HepG2 (cell line): Measurements from ENCODE around the gene MYO19. TPM values are rescaled to one million over a fixed set of nuclear protein-coding genes. Genes with fewer than 3 reads are reported as not detected.

Experiments
- ARNT2 ChIP-seq: sonication (generic); formaldehyde crosslinking; IDR thresholded peaks from 2 replicates; pipeline ENCODE4 v1.8.0; 2022; ENCODE audit warnings: mild to moderate bottlenecking, low read depth, missing genetic modification reagents, moderate library complexity
- BCL6 ChIP-seq: IDR thresholded peaks from 2 replicates; pipeline ENCODE4 v1.6.1; 2016; ENCODE audit warnings: missing genetic modification reagents, missing compliant biosample characterization
- GPN1 ChIP-seq: sonication (generic); formaldehyde crosslinking; IDR thresholded peaks from 2 replicates; pipeline ENCODE4 v1.5.1; 2020; ENCODE audit warnings: missing genetic modification reagents, borderline replicate concordance
- HHEX ChIP-seq: IDR thresholded peaks from 2 replicates; pipeline ENCODE4 v1.6.1; 2016; ENCODE audit warnings: control low read depth
- HNRNPK ChIP-seq: fragments of 200-400 bp; formaldehyde crosslinking; IDR thresholded peaks from 2 replicates; pipeline ENCODE4 v1.6.1; 2018; ENCODE audit warnings: low read length, low read depth, moderate library complexity, mild to moderate bottlenecking; ENCODE audit not compliant: poor library complexity, severe bottlenecking
- HNRNPL ChIP-seq: fragments of 200-400 bp; formaldehyde crosslinking; IDR thresholded peaks from 2 replicates; pipeline ENCODE4 v1.6.1; 2017; ENCODE audit warnings: mild to moderate bottlenecking, low read depth, low read length
- NFE2 ChIP-seq: sonication (generic); formaldehyde crosslinking; IDR thresholded peaks from 2 replicates; pipeline ENCODE4 v1.4.0; 2020; ENCODE audit warnings: missing genetic modification reagents
- PHF5A ChIP-seq: IDR thresholded peaks from one replicate; pipeline ENCODE4 v1.6.1; 2018; ENCODE audit warnings: low read depth, missing genetic modification reagents; ENCODE audit not compliant: unreplicated experiment
- RAD21 ChIP-seq: fragments of 450-650 bp; formaldehyde crosslinking; IDR thresholded peaks from 2 replicates; pipeline ENCODE4 v1.5.0; 2020; ENCODE audit warnings: mild to moderate bottlenecking
- SMARCC2 ChIP-seq: fragments of 450-650 bp; IDR thresholded peaks from 2 replicates; pipeline ENCODE4 v1.6.1; 2017; ENCODE audit warnings: antibody characterized with exemption, mild to moderate bottlenecking
- SMARCE1 ChIP-seq: fragments of 450-650 bp; IDR thresholded peaks from 2 replicates; pipeline ENCODE4 v1.6.1; 2017; ENCODE audit warnings: borderline replicate concordance
- TCF7L2 ChIP-seq: IDR thresholded peaks from 2 replicates; pipeline ENCODE4 v1.6.1; 2011; ENCODE audit warnings: mild to moderate bottlenecking, low read depth, low read length, moderate library complexity
- ZBTB21 ChIP-seq: sonication (generic); formaldehyde crosslinking; IDR thresholded peaks from 2 replicates; pipeline ENCODE4 v1.4.0; 2020; ENCODE audit warnings: missing genetic modification reagents
- ZNF24 ChIP-seq: fragments of 450-650 bp; IDR thresholded peaks from 2 replicates; pipeline ENCODE4 v1.6.1; 2017; ENCODE audit warnings: antibody characterized with exemption, mild to moderate bottlenecking
- ZNF30 ChIP-seq: sonication (generic); formaldehyde crosslinking; IDR thresholded peaks from 2 replicates; pipeline ENCODE4 v1.5.0; 2020; ENCODE audit warnings: mild to moderate bottlenecking, missing genetic modification reagents
- polyA plus RNA-seq, 8 experiments: library from polyadenylated mRNA; depleted of rRNA in 3 of 8; stranded (reverse) in 7 of 8; unstranded in 1 of 8; fragments of >200 nt; fragmentation: Illumina TruSeq in 4 of 8; extraction: Trizol in 4 of 8; gene quantifications; 2 replicates each; pipeline versions ENCODE4 v1.2.1 to v1.2.3, GENCODE V29; 2011 to 2016; ENCODE audit warnings: low read depth in 4 of 8, missing spikeins in 1 of 8, mixed read lengths in 1 of 8; ENCODE audit not compliant: insufficient read depth in 1 of 8
- total RNA-seq, 5 experiments: library from RNA; depleted of rRNA; stranded (reverse); fragments of >200 nt; fragmentation: Illumina TruSeq; extraction: Trizol; gene quantifications; 2 replicates each; pipeline ENCODE4 v1.2.3, GENCODE V29; 2016; ENCODE audit warnings: low read depth in 1 of 5
- TF ChIP-seq, protein P1 (sequence below): IDR thresholded peaks from 2 replicates; pipeline ENCODE4 v1.6.1; 2016; ENCODE audit warnings: missing biosample characterization, missing genetic modification reagents, low read depth
- TF ChIP-seq, protein P2 (sequence below): sonication (generic); formaldehyde crosslinking; IDR thresholded peaks from 2 replicates; pipeline ENCODE4 v1.4.0; 2020; ENCODE audit warnings: missing genetic modification reagents
- TF ChIP-seq, protein P3 (sequence below): sonication (generic); formaldehyde crosslinking; IDR thresholded peaks from 2 replicates; pipeline ENCODE4 v1.4.0; 2020; ENCODE audit warnings: missing genetic modification reagents
- TF ChIP-seq, protein P4 (sequence below): sonication (generic); formaldehyde crosslinking; IDR thresholded peaks from 2 replicates; pipeline ENCODE4 v1.4.0; 2020; ENCODE audit warnings: missing genetic modification reagents, mild to moderate bottlenecking, borderline replicate concordance
- TF ChIP-seq, protein P5 (sequence below): sonication (generic); formaldehyde crosslinking; IDR thresholded peaks from 2 replicates; pipeline ENCODE4 v1.5.1; 2020; ENCODE audit warnings: missing genetic modification reagents, mild to moderate bottlenecking, borderline replicate concordance

MYO19 gene
- total and polyA plus RNA-seq, 2 of the 13 experiments (the other 11 are each of a cell fraction or from before 2014, with no cell fraction given), result 75.7 to 82.3 TPM

DNA sequence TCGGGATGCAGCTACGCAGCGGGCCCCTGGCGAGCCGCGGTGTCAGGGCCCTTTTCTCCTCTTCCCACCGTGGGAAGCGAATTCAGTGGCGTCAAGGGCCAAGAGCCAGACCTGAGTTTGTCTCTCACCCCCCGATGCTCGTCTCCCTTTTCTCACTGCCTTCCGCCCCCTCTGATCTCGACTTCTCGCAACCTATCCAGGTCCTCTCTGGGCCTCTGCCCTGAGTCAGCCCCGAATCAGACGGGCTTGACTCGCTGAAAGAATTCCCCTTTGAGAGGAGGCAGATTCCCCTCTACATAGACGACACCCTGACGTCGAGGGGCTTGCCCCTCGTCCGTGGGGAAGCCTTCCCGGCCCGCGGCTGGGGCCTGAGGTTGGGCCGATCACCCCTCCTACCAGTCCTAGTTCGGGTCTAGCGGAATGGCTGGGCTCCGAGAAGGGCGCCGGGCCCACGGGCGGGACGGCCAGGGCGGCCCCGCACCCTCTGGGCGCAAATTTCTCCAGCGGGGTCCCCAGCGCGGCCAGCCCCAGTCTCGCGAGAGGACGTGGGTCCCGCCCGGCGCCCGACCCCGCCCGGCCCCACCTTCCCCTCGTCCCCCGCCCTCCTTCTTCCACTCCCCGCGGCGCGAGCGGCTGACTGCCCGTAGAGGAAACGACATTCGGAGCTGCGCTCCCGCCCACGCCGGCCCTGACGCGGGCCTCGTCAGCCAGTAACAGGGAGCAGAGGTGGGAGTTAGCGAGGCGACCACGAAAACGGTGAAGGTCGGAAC is 9.8 kb upstream of the MYO19 start, which contains the start of gene GGNBP2 (continued):
- TF ChIP-seq, protein P1, sequence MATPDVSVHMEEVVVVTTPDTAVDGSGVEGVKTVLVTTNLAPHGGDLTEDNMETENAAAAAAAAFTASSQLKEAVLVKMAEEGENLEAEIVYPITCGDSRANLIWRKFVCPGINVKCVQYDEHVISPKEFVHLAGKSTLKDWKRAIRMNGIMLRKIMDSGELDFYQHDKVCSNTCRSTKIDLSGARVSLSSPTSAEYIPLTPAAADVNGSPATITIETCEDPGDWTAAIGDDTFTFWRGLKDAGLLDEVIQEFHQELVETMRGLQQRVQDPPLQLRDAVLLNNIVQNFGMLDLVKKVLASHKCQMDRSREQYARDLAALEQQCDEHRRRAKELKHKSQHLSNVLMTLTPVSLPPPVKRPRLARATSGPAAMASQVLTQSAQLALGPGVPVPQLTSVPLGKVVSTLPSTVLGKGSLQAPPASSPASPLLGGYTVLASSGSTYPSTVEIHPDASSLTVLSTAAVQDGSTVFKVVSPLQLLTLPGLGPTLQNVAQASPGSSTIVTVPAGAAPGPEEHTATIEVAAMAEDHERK (CRISPR knock-in tag), result no peak
- TF ChIP-seq ARNT2 (peak; percentile 91), ZBTB21 (CRISPR knock-in tag) (no peak), HHEX (CRISPR knock-in tag) (no peak), HNRNPK (peak; percentile 30), BCL6 (CRISPR knock-in tag) (no peak), HNRNPL (peak; percentile 9; the same call in 1 of the 2 replicates), SMARCC2 (no peak), RAD21 (CRISPR knock-in tag) (peak; percentile 44; the same call in 1 of the 2 replicates), PHF5A (peak; percentile 76), ZNF24 (no peak), NFE2 (CRISPR knock-in tag) (no peak), TCF7L2 (no peak), ZNF30 (CRISPR knock-in tag) (no peak), SMARCE1 (no peak), GPN1 (no peak)
- TF ChIP-seq, protein P2, sequence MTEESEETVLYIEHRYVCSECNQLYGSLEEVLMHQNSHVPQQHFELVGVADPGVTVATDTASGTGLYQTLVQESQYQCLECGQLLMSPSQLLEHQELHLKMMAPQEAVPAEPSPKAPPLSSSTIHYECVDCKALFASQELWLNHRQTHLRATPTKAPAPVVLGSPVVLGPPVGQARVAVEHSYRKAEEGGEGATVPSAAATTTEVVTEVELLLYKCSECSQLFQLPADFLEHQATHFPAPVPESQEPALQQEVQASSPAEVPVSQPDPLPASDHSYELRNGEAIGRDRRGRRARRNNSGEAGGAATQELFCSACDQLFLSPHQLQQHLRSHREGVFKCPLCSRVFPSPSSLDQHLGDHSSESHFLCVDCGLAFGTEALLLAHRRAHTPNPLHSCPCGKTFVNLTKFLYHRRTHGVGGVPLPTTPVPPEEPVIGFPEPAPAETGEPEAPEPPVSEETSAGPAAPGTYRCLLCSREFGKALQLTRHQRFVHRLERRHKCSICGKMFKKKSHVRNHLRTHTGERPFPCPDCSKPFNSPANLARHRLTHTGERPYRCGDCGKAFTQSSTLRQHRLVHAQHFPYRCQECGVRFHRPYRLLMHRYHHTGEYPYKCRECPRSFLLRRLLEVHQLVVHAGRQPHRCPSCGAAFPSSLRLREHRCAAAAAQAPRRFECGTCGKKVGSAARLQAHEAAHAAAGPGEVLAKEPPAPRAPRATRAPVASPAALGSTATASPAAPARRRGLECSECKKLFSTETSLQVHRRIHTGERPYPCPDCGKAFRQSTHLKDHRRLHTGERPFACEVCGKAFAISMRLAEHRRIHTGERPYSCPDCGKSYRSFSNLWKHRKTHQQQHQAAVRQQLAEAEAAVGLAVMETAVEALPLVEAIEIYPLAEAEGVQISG (CRISPR knock-in tag), result peak; percentile 59
- TF ChIP-seq, protein P3, sequence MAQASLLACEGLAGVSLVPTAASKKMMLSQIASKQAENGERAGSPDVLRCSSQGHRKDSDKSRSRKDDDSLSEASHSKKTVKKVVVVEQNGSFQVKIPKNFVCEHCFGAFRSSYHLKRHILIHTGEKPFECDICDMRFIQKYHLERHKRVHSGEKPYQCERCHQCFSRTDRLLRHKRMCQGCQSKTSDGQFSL (CRISPR knock-in tag), result no peak; the same call in 1 of the 2 replicates
- TF ChIP-seq, protein P4, sequence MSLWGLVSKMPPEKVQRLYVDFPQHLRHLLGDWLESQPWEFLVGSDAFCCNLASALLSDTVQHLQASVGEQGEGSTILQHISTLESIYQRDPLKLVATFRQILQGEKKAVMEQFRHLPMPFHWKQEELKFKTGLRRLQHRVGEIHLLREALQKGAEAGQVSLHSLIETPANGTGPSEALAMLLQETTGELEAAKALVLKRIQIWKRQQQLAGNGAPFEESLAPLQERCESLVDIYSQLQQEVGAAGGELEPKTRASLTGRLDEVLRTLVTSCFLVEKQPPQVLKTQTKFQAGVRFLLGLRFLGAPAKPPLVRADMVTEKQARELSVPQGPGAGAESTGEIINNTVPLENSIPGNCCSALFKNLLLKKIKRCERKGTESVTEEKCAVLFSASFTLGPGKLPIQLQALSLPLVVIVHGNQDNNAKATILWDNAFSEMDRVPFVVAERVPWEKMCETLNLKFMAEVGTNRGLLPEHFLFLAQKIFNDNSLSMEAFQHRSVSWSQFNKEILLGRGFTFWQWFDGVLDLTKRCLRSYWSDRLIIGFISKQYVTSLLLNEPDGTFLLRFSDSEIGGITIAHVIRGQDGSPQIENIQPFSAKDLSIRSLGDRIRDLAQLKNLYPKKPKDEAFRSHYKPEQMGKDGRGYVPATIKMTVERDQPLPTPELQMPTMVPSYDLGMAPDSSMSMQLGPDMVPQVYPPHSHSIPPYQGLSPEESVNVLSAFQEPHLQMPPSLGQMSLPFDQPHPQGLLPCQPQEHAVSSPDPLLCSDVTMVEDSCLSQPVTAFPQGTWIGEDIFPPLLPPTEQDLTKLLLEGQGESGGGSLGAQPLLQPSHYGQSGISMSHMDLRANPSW (CRISPR knock-in tag), result 0 out of 2 replicates have a peak, but pooled peaks have one; percentile 27
- TF ChIP-seq, protein P5, sequence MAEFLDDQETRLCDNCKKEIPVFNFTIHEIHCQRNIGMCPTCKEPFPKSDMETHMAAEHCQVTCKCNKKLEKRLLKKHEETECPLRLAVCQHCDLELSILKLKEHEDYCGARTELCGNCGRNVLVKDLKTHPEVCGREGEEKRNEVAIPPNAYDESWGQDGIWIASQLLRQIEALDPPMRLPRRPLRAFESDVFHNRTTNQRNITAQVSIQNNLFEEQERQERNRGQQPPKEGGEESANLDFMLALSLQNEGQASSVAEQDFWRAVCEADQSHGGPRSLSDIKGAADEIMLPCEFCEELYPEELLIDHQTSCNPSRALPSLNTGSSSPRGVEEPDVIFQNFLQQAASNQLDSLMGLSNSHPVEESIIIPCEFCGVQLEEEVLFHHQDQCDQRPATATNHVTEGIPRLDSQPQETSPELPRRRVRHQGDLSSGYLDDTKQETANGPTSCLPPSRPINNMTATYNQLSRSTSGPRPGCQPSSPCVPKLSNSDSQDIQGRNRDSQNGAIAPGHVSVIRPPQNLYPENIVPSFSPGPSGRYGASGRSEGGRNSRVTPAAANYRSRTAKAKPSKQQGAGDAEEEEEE (CRISPR knock-in tag), result no peak
